ENCODE data around the gene C12orf43. TPM values are rescaled to one million over a fixed set of nuclear protein-coding genes. Genes with fewer than 3 reads are reported as not detected.

The C12orf43 gene
- total RNA-seq, 1 experiment from 2014 or later: 35.4 TPM

- no peak overlapping the region for H3K9ac ChIP-seq (ENCODE audit: low read length)
- H3K9me2 ChIP-seq (replicated peaks; ENCODE audit: low read length): no peaks in the 10 kb centered on the region
- POLR2A ChIA-PET (ENCODE audit: unreplicated experiment): no interaction called here
- no peaks in the 10 kb centered on the region for H3K4me1 ChIP-seq (ENCODE audit: insufficient read depth, low read length)
- no peak overlapping the region for H3K4me2 ChIP-seq (ENCODE audit: low read length)
- intact Hi-C loops (cut with micrococcal nuclease): no loop called here
- H3K27ac ChIP-seq (ENCODE audit: low read length): no peak overlapping the region
- no peaks in the 10 kb centered on the region for H3K27me3 ChIP-seq (ENCODE audit: low read length)
- TF ChIP-seq EZH2 (IDR thresholded peaks at IDR 0.05; ENCODE audit: low read length, unreplicated experiment): no peak
- no peak for TF ChIP-seq CTCF (conservative IDR thresholded peaks at IDR 0.05; ENCODE audit: low read depth, low read length)
- no peak for TF ChIP-seq EZH2phosphoT487 (IDR thresholded peaks at IDR 0.05; ENCODE audit: borderline replicate concordance, low read length)
- ATAC-seq (no peak), DNase-seq (no peak)
- no peak overlapping the region for H3K4me3 ChIP-seq (ENCODE audit: low read length)
- H3K36me3 ChIP-seq (ENCODE audit: low read depth, low read length): no peaks in the 10 kb centered on the region
- H3K9me3 ChIP-seq (ENCODE audit: low read length): no peaks in the 10 kb centered on the region
- H3F3A ChIP-seq (ENCODE audit: low read length, unreplicated experiment): no peaks in the 10 kb centered on the region
- no peaks in the 10 kb centered on the region for H4K20me1 ChIP-seq (ENCODE audit: low read length)
- H2AFZ ChIP-seq (ENCODE audit: low read length): no peak overlapping the region
- CTCF ChIA-PET: no interaction called here
- no peaks in the 10 kb centered on the region for H3K79me2 ChIP-seq (ENCODE audit: low read length)
- no TSS peak for BruUV-seq (replicated peaks)
Observed at GRCh38 chr12:120977531-120978295, 38.6 kb downstream of the C12orf43 start.

GRCh38 chr12:120972870-120973543 lies 43.3 kb downstream of the C12orf43 start:
- H3K27ac ChIP-seq (ENCODE audit: low read length): no peak overlapping the region
- POLR2A ChIA-PET (ENCODE audit: unreplicated experiment): no interaction called here
- H3K4me1 ChIP-seq (ENCODE audit: insufficient read depth, low read length): no peaks in the 10 kb centered on the region
- H3F3A ChIP-seq (ENCODE audit: low read length, unreplicated experiment): no peaks in the 10 kb centered on the region
- no peaks in the 10 kb centered on the region for H4K20me1 ChIP-seq (ENCODE audit: low read length)
- no peaks in the 10 kb centered on the region for H3K36me3 ChIP-seq (ENCODE audit: low read depth, low read length)
- TF ChIP-seq EZH2 (IDR thresholded peaks at IDR 0.05; ENCODE audit: low read length, unreplicated experiment) (no peak), EZH2phosphoT487 (IDR thresholded peaks at IDR 0.05; ENCODE audit: borderline replicate concordance, low read length) (no peak), CTCF (conservative IDR thresholded peaks at IDR 0.05; ENCODE audit: low read depth, low read length) (no peak)
- ATAC-seq (no peak; the same call in 1 of the 2 replicates), DNase-seq (no peak)
- H3K9ac ChIP-seq (ENCODE audit: low read length): no peak overlapping the region
- no TSS peak for BruUV-seq (replicated peaks)
- no peaks in the 10 kb centered on the region for H3K9me2 ChIP-seq (replicated peaks; ENCODE audit: low read length)
- H3K4me3 ChIP-seq (ENCODE audit: low read length): no peak overlapping the region
- no peak overlapping the region for H3K4me2 ChIP-seq (ENCODE audit: low read length)
- intact Hi-C loops (cut with micrococcal nuclease): loop anchor here (5.0 kb wide), 1 partner anchor 261 kb away; the partner anchor contains the start of gene UNC119B
- H3K79me2 ChIP-seq (ENCODE audit: low read length): no peaks in the 10 kb centered on the region
- H3K9me3 ChIP-seq (ENCODE audit: low read length): no peaks in the 10 kb centered on the region
- no peak overlapping the region for H2AFZ ChIP-seq (ENCODE audit: low read length)
- no peaks in the 10 kb centered on the region for H3K27me3 ChIP-seq (ENCODE audit: low read length)
- CTCF ChIA-PET: interaction anchor here (0.6 kb wide), 1 partner anchor 190 kb away, joined by 4 read pairs; no protein-coding TSS in a partner anchor
